DMS114 treated with DMSO at 0.1 percent for 48 hours (cell line): Measurements from ENCODE around the gene PLA2G3.

Experiments
- DNase-seq: peaks from one replicate; lab custom pipeline; 2025; ENCODE audit not compliant: unreplicated experiment; lab: John Stamatoyannopoulos, UW

PLA2G3 gene

DNA sequence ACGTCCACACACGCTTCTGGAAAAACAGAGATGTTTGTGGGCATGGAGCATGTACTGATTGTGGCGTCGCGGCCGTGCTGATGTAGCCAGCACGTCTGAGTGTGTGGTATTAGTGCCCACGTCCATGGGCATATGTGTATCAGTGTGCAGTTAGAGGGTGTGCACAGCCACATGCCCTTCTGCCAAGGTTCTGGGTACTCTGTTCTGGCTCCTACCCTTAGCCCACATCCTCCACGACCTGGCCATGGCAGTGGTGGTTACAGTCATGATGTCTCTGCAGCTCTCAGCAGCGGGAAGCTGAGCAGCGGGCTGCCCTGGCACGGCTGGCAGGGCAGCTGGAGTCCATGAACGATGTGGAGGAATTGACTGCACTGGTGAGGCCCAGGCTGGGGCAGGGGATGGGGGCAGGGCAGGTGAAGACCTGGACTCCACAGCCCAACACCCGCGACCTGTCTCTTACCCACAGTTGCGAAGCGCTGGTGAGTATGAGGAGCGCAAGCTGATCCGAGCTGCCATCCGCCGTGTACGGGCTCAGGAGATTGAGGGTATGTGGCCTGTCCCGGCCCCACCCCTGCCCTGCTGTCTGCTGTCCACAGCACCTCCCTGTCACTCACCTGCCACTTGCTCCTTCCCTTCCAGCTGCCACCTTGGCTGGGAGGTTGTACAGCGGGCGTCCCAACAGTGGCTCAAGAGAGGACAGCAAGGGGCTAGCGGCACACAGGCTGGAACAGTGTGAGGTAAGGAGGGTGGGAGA, 51.9 kb downstream of the PLA2G3 start:
- DNase-seq = no peak

- DNase-seq = no peak
Observed at GRCh38 chr22:31087744-31088215, 52.5 kb downstream of the PLA2G3 start.

- no peak for DNase-seq
Observed at GRCh38 chr22:31086703-31087330, 53.5 kb downstream of the PLA2G3 start.

DNA sequence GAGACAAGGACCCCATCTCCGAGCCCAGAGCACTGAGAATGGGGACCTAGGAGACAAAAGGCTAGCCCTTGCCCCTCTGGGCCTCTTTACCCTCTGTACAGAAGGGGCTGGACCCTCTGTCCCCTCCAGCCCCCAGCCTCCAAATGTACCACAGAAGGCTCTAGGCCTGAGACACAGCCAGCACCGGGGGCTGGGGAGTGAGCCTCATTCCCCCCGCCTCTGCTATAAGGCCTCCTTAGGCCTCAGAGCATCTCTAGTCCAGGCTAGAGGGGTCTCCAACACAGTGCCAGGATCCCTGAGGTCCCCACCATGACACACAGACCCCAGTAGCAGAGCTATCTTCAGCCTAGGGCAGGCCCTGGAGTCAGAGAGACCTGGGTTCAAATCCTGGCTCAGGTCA, 54.4 kb downstream of the PLA2G3 start:
- DNase-seq = no peak

- no peak for DNase-seq
Observed at GRCh38 chr22:31085493-31085824, 54.8 kb downstream of the PLA2G3 start.

GRCh38 chr22:31084811-31085492, 55.4 kb downstream of the PLA2G3 start:
- DNase-seq = peak; percentile 48
